Fibroblast of lung (primary cell): Measurements from ENCODE around the gene TLL1.

Experiments used
- EZH2 ChIP-seq: IDR thresholded peaks from 2 replicates; pipeline ENCODE4 v1.5.1; 2012; ENCODE audit warnings: low read length, control low read depth, mild to moderate bottlenecking; ENCODE audit errors: missing control alignments
- TF ChIP-seq, protein P1 (sequence below), 2 donors: IDR thresholded peaks in 1 of 2; conservative IDR thresholded peaks in 1 of 2; 1 replicate in 1 of 2; 2 replicates in 1 of 2; pipeline ENCODE4 v1.5.1; 2011 to 2012; ENCODE audit warnings: low read length in 2 of 2, control low read depth in 1 of 2, inconsistent platforms in 1 of 2, low read depth in 1 of 2, mild to moderate bottlenecking in 1 of 2

DNA sequence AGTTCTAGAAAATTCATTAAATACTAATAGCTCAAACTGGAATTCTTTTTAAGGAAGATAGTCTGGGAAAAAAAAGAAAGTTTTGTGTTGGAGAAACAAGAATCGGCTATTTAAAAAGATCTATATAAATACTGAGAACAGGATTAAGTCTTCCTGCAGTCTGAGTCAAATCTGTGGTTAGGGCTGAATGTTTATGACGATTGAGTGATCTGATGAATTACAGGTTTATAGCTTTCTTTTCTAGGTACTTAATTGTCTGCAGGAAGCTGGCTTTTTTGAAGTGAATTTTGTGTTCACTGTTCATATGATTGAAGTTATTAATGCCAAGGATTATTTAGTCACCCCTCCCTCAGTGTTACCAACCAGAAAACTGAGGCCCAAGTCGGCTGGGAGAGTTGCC, 42.2 kb downstream of the TLL1 start:
- TF ChIP-seq, protein P1, sequence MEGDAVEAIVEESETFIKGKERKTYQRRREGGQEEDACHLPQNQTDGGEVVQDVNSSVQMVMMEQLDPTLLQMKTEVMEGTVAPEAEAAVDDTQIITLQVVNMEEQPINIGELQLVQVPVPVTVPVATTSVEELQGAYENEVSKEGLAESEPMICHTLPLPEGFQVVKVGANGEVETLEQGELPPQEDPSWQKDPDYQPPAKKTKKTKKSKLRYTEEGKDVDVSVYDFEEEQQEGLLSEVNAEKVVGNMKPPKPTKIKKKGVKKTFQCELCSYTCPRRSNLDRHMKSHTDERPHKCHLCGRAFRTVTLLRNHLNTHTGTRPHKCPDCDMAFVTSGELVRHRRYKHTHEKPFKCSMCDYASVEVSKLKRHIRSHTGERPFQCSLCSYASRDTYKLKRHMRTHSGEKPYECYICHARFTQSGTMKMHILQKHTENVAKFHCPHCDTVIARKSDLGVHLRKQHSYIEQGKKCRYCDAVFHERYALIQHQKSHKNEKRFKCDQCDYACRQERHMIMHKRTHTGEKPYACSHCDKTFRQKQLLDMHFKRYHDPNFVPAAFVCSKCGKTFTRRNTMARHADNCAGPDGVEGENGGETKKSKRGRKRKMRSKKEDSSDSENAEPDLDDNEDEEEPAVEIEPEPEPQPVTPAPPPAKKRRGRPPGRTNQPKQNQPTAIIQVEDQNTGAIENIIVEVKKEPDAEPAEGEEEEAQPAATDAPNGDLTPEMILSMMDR (conservative IDR thresholded peaks at IDR 0.05 in 1 of 2, IDR thresholded peaks at IDR 0.05 in 1 of 2; ENCODE audit: low read depth in 1 of 2, low read length in 2 of 2), result no peak
- TF ChIP-seq EZH2, result no peak
